ENCODE data around the gene DPCD. TPM values are rescaled to one million over a fixed set of nuclear protein-coding genes. Genes with fewer than 3 reads are reported as not detected.

The DPCD gene
- polyA plus RNA-seq, 1 experiment: 46.4 TPM

DNA sequence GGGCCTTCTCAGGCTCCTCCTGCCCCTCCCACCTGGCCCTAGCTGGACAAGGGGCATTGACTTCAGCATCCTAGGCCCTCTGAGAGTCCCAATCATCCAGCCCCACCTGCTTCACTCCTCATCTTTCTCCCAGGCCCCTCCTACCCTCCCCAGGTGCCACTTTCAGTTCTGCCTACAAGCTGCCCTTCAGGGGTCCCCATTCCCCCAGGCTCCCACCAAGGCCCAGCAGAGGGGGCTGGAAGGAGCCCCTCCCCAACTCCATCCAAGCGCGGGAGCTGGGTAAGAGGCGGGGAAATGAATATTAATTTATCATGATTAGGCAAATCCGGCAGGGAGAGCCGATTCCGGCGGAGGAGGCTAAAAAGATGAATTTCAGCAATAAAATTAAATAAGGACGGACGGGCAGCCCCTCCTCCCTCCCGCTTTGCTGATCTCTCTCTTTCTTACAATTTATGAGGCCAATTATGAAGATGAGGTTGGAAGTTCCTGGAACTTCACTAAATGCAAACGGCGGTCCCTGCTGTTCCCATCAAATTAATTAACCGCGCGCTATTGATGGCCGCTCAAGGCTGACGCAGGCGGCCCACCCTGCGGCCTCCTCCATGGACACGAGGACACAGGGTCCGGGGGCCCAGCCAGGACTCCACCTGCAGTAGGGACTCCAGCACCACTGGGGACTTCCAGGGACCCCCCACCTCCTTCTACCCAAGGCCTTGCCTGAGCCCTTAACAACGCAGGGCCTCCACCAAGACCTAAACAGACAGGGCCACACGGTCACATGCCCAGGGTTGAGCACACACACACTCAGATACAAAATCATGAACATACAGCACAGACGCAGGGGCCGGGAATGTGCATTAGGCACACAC, 14.0 kb upstream of the DPCD start:
- CTCF ChIA-PET: interaction anchor here (0.9 to 7.8 kb wide), 2 partner anchors 33 to 361 kb away, joined by 3 to 115 read pairs; no protein-coding TSS in a partner anchor
- POLR2A ChIA-PET: no interaction called here
- Histone ChIP-seq H3K27me3 (ENCODE audit: control insufficient read depth, insufficient read depth, low read length) (peaks cover 6% of the 10 kb centered on the region), H3K4me3 (ENCODE audit: low read depth, low read length) (no peak overlapping the region), H3K36me3 (ENCODE audit: control insufficient read depth, insufficient read depth, low read length) (peaks cover 8% of the 10 kb centered on the region)
- TF ChIP-seq, protein P1, sequence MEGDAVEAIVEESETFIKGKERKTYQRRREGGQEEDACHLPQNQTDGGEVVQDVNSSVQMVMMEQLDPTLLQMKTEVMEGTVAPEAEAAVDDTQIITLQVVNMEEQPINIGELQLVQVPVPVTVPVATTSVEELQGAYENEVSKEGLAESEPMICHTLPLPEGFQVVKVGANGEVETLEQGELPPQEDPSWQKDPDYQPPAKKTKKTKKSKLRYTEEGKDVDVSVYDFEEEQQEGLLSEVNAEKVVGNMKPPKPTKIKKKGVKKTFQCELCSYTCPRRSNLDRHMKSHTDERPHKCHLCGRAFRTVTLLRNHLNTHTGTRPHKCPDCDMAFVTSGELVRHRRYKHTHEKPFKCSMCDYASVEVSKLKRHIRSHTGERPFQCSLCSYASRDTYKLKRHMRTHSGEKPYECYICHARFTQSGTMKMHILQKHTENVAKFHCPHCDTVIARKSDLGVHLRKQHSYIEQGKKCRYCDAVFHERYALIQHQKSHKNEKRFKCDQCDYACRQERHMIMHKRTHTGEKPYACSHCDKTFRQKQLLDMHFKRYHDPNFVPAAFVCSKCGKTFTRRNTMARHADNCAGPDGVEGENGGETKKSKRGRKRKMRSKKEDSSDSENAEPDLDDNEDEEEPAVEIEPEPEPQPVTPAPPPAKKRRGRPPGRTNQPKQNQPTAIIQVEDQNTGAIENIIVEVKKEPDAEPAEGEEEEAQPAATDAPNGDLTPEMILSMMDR (IDR thresholded peaks at IDR 0.05; ENCODE audit: insufficient read depth, low read depth, low read length): no peak
- DNase-seq (ENCODE audit: low read depth): no peak

DNA sequence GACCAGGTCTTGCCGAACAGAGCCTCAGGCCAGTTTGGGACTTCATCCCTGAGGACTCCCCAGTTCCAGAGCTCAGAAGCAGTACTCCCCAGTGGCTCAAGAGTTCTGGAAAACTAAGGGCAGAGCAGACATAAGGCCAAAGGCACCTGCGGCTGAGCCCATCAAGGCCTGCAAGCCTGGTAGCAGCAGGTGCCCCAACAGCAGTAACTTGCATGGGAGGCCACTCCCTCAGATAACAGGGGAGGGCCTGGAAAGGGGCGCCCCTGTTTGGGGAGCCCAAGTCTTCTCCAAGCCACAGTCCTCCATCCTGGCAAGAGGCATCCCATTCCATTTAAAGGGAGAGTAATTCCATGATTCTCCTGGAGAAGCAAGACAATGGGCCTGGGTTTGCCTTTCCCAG, 13.0 kb upstream of the DPCD start:
- ChIA-PET CTCF (interaction anchor here (0.9 kb wide), 1 partner anchor 32 kb away, joined by 3 read pairs; no protein-coding TSS in a partner anchor), POLR2A (interaction anchor here (0.6 kb wide), 1 partner anchor 26 kb away, joined by 3 read pairs; no protein-coding TSS in a partner anchor)
- H3K27me3 ChIP-seq (ENCODE audit: control insufficient read depth, insufficient read depth, low read length): no peaks in the 10 kb centered on the region
- TF ChIP-seq, protein P1 (IDR thresholded peaks at IDR 0.05; ENCODE audit: insufficient read depth, low read depth, low read length): no peak
- H3K4me3 ChIP-seq (ENCODE audit: low read depth, low read length): no peak overlapping the region
- no peak for DNase-seq (ENCODE audit: low read depth)
- H3K36me3 ChIP-seq (ENCODE audit: control insufficient read depth, insufficient read depth, low read length): peaks cover 12% of the 10 kb centered on the region

DNA sequence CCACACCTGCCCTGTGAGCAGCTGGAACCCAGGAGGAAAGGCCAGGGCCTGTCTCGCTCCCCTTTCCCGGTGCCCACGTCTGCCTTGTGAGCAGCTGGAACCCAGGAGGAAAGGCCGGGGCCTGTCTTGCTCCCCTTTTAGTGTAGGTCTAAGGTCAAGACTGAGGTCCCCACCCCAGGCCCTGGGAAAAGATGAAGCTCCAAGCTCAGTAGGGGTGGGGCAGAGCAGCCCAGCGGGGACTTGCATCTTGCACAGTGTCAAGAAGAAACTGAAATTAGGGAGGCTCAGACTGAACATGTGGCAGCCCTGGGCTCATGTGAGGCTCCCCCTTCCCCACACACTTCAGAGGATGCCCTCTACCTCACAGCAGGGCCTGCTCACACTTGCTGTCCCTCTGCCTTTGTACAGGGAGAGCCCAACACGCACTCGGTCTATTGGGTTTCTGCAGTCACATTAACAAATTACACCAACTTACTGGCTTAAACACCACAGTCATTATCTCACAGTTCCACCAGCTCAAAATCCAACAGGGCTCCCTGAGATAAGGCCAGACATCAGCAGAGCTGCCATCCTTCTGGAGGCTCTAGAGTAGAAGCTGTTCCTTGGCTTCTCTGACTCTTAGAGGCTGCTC, 12.4 kb upstream of the DPCD start:
- CTCF ChIA-PET: interaction anchor here (0.9 to 1.8 kb wide), 3 partner anchors 31 to 362 kb away, joined by 3 to 8 read pairs (median 4); no protein-coding TSS in a partner anchor
- H3K27me3 ChIP-seq (ENCODE audit: control insufficient read depth, insufficient read depth, low read length): no peaks in the 10 kb centered on the region
- no peak for DNase-seq (ENCODE audit: low read depth)
- POLR2A ChIA-PET: interaction anchor here (0.6 kb wide), 1 partner anchor 26 kb away, joined by 3 read pairs; no protein-coding TSS in a partner anchor
- TF ChIP-seq, protein P1 (IDR thresholded peaks at IDR 0.05; ENCODE audit: insufficient read depth, low read depth, low read length): no peak
- H3K4me3 ChIP-seq (ENCODE audit: low read depth, low read length): no peak overlapping the region
- peaks cover 16% of the 10 kb centered on the region for H3K36me3 ChIP-seq (ENCODE audit: control insufficient read depth, insufficient read depth, low read length)

DNA sequence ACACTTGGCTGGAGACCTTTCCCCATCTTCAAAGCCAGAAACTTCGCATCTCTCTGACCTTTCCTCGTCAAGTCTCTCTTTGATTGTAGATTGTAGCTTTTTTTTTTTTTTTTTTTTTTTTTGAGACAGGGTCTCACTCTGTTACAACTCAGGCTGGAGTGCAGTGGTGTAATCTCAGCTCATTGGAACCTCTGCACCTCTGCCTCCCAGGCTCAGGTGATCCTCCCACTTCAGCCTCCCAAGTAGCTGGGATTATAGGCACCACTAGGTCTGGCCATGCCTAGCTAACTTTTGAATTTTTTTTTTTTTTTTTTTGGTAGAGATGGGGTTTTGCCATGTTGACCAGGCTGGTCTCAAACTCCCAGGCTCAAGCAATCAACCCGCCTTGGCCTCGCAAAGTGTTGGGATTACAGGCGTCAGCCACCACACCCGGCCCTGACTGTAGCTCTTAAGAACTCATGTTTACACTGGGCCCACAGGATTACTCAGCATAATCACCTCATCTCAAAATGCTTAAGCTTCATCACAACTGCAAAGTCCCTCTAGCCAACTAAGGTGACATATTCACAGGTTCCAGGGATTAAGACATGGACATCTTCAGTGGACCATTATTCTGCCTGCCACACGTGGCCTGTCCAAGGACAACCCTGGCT, 11.8 kb upstream of the DPCD start:
- CTCF ChIA-PET: interaction anchor here (0.6 to 1.8 kb wide), 4 partner anchors 55 to 363 kb away, joined by 4 to 8 read pairs (median 5); no protein-coding TSS in a partner anchor
- POLR2A ChIA-PET: interaction anchor here (0.5 kb wide), 1 partner anchor 363 kb away, joined by 3 read pairs; no protein-coding TSS in a partner anchor
- DNase-seq (ENCODE audit: low read depth): no peak

More for the DNA sequence above, 11.8 kb upstream of the DPCD start:
- Histone ChIP-seq H3K36me3 (ENCODE audit: control insufficient read depth, insufficient read depth, low read length) (peaks cover 18% of the 10 kb centered on the region), H3K4me3 (ENCODE audit: low read depth, low read length) (no peak overlapping the region), H3K27me3 (ENCODE audit: control insufficient read depth, insufficient read depth, low read length) (no peaks in the 10 kb centered on the region)
- TF ChIP-seq, protein P1 (IDR thresholded peaks at IDR 0.05; ENCODE audit: insufficient read depth, low read depth, low read length): no peak
